HCT116 (cell line): ENCODE data around the gene ADPGK. TPM values are rescaled to one million over a fixed set of nuclear protein-coding genes. Genes with fewer than 3 reads are reported as not detected.

Experiments used
- ATAC-seq: fragments of 200-7000 bp; cut with Tn5 transposase; 2 replicates; pipeline ENCODE4 v1.9.1; 2020; ENCODE audit warnings: mild to moderate bottlenecking, moderate library complexity
- BruUV-seq: library from RNA; stranded (reverse); fragments of 400-500 nt; replicated peaks from 2 replicates; lab custom pipeline; 2021; lab: Mats Ljungman, UMichigan
- CTCF ChIA-PET: fragments of 300-600 bp; sonication (Branson Sonifier 250); formaldehyde crosslinking; loops from one replicate; lab custom pipeline; 2021; ENCODE audit warnings: antibody characterized with exemption; lab: Charles Lee
- POLR2A ChIA-PET: fragments of 300-600, 350-600 bp; sonication (Branson Sonifier 250); formaldehyde crosslinking; loops from one replicate; lab custom pipeline; 2021; ENCODE audit warnings: antibody characterized with exemption; lab: Charles Lee
- RAD21 ChIA-PET, 2 experiments: fragments of 300-600 bp; sonication (Branson Sonifier 250); formaldehyde crosslinking; loops; one replicate each; lab custom pipeline; 2023; ENCODE audit warnings: low total read pairs in 2 of 2; ENCODE audit not compliant: uncharacterized antibody in 2 of 2, unreplicated experiment in 2 of 2, low non-redundant PET in 1 of 2; lab: Charles Lee
- DNase-seq: peaks from one replicate; pipeline ENCODE4 v3.0.0-alpha.2; 2010; ENCODE audit warnings: low read depth, low spot score
- H2AFZ ChIP-seq: fragments of 200-600 bp; shearing (Covaris generic), sonication (generic); 2 replicates; pipeline ENCODE4 v1.6.1; 2017; ENCODE audit warnings: low read depth, mixed run types, mixed read lengths, antibody characterized with exemption, low read length; ENCODE audit not compliant: poor library complexity, severe bottlenecking
- H3K27ac ChIP-seq: 2 replicates; pipeline ENCODE4 v1.5.1; 2012; ENCODE audit warnings: low read depth, low read length
- H3K27me3 ChIP-seq: fragments of 200-600 bp; sonication (generic); 2 replicates; pipeline ENCODE4 v1.6.1; 2016; ENCODE audit warnings: mixed run types, low read length, mixed read lengths; ENCODE audit not compliant: insufficient read depth
- H3K36me3 ChIP-seq, 2 experiments: fragments of 200-500 bp in 1 of 2; fragments of 200-600 bp in 1 of 2; sonication (Bioruptor generic) in 1 of 2; sonication (generic) in 1 of 2; 2 replicates each; pipeline versions ENCODE4 v1.5.1 to v1.6.1; 2014 to 2016; ENCODE audit warnings: low read length in 2 of 2, inconsistent platforms in 1 of 2, mixed read lengths in 1 of 2, mixed run types in 1 of 2; ENCODE audit not compliant: insufficient read depth in 2 of 2, control insufficient read depth in 1 of 2
- H3K4me1 ChIP-seq, 2 experiments: fragments of 200-600 bp in 1 of 2; sonication (generic) in 1 of 2; 2 replicates each; pipeline versions ENCODE4 v1.5.1 to v1.6.1; 2012 to 2017; ENCODE audit warnings: low read length in 2 of 2, inconsistent platforms in 1 of 2, mild to moderate bottlenecking in 1 of 2, mixed read lengths in 1 of 2, mixed run types in 1 of 2, moderate library complexity in 1 of 2; ENCODE audit not compliant: insufficient read depth in 2 of 2, control insufficient read depth in 1 of 2
- H3K4me2 ChIP-seq: fragments of 200-600 bp; sonication (generic); 2 replicates; pipeline ENCODE4 v1.6.1; 2017; ENCODE audit warnings: mixed run types, low read length, mixed read lengths
- H3K4me3 ChIP-seq, 2 experiments: fragments of 200-600 bp in 1 of 2; sonication (generic) in 1 of 2; replicated peaks in 1 of 2; 2 replicates each; pipeline ENCODE4 v1.5.1; 2011 to 2016; ENCODE audit warnings: low read length in 2 of 2, control low read depth in 1 of 2, low read depth in 1 of 2, mild to moderate bottlenecking in 1 of 2, mixed read lengths in 1 of 2, mixed run types in 1 of 2
- H3K79me2 ChIP-seq: fragments of 200-600 bp; sonication (generic); 2 replicates; pipeline ENCODE4 v1.6.1; 2017; ENCODE audit warnings: mild to moderate bottlenecking, mixed run types, low read length, moderate library complexity, mixed read lengths; ENCODE audit not compliant: insufficient read depth
- H3K9ac ChIP-seq: fragments of 200-600 bp; sonication (generic); 2 replicates; pipeline ENCODE4 v1.6.1; 2016; ENCODE audit warnings: low read length, mixed read lengths
- H3K9me2 ChIP-seq: fragments of 200-600 bp; sonication (generic), shearing (Covaris generic); 2 replicates; pipeline ENCODE4 v1.6.1; 2017; ENCODE audit warnings: mixed run types, mild to moderate bottlenecking, moderate library complexity; ENCODE audit not compliant: insufficient read depth
- H3K9me3 ChIP-seq, 2 experiments: fragments of 200-500 bp in 1 of 2; fragments of 200-600 bp in 1 of 2; sonication (Bioruptor generic) in 1 of 2; sonication (generic) in 1 of 2; 2 replicates each; pipeline ENCODE4 v1.6.1; 2014 to 2017; ENCODE audit warnings: low read length in 2 of 2, mixed read lengths in 2 of 2, inconsistent platforms in 1 of 2, low read depth in 1 of 2, mild to moderate bottlenecking in 1 of 2, mixed run types in 1 of 2, moderate library complexity in 1 of 2; ENCODE audit not compliant: control insufficient read depth in 1 of 2, insufficient read depth in 1 of 2
- H4K20me1 ChIP-seq: fragments of 200-600 bp; sonication (generic), shearing (Covaris generic); 2 replicates; pipeline ENCODE4 v1.6.1; 2017; ENCODE audit warnings: mixed run types, mild to moderate bottlenecking, moderate library complexity; ENCODE audit not compliant: insufficient read depth
- ATF3 ChIP-seq: IDR thresholded peaks from 2 replicates; pipeline ENCODE4 v1.6.1; 2012
- CBX3 ChIP-seq: IDR thresholded peaks from 2 replicates; pipeline ENCODE4 v1.6.1; 2012; ENCODE audit warnings: low read depth
- CEBPB ChIP-seq: IDR thresholded peaks from 2 replicates; pipeline ENCODE4 v1.6.1; 2012; ENCODE audit warnings: low read depth
- EZH2phosphoT487 ChIP-seq: fragments of 200-600 bp; IDR thresholded peaks from 2 replicates; pipeline ENCODE4 v1.6.1; 2018; ENCODE audit warnings: antibody characterized with exemption, borderline replicate concordance
- FOSL1 ChIP-seq: IDR thresholded peaks from 2 replicates; pipeline ENCODE4 v1.6.1; 2012; ENCODE audit warnings: low read depth
- MAX ChIP-seq: IDR thresholded peaks from 2 replicates; pipeline ENCODE4 v1.6.1; 2012
- POLR2AphosphoS5 ChIP-seq: IDR thresholded peaks from 2 replicates; pipeline ENCODE4 v1.6.1; 2011; ENCODE audit warnings: mild to moderate bottlenecking, low read depth, low read length, moderate library complexity
- RAD21 ChIP-seq: IDR thresholded peaks from 2 replicates; pipeline ENCODE4 v1.6.1; 2012; ENCODE audit warnings: low read depth, mild to moderate bottlenecking
- REST ChIP-seq: IDR thresholded peaks from 2 replicates; pipeline ENCODE4 v1.6.1; 2012; ENCODE audit warnings: low read depth
- SRF ChIP-seq: IDR thresholded peaks from 2 replicates; pipeline ENCODE4 v1.6.1; 2012; ENCODE audit warnings: low read depth
- ZBTB33 ChIP-seq: IDR thresholded peaks from 2 replicates; pipeline ENCODE4 v1.6.1; 2011; ENCODE audit warnings: mild to moderate bottlenecking, low read length, moderate library complexity; ENCODE audit not compliant: insufficient replicate concordance; ENCODE audit errors: extremely low read depth
- intact Hi-C: fragments of 100-400 bp; cut with micrococcal nuclease; formaldehyde crosslinking; loops from 2 replicates; pipeline ENCODE4 v1.10.0; 2022
- total RNA-seq: library from RNA; stranded (reverse); gene quantifications from one replicate; pipeline ENCODE4 v1.2.1, GENCODE V29; 2021; ENCODE audit not compliant: unreplicated experiment

Gene ADPGK
- total RNA-seq, 1 experiment from 2014 or later = 41.5 TPM

- POLR2A ChIA-PET = no interaction called here
- DNase-seq (no peak), ATAC-seq (no peak)
- H3K9me2 ChIP-seq = no peaks in the 10 kb centered on the region
- H3K27me3 ChIP-seq = no peaks in the 10 kb centered on the region
- peaks cover 0 to 7% of the 10 kb centered on the region in 2 experiments; a peak in 1 of 4 replicates for H3K36me3 ChIP-seq
- no peaks in the 10 kb centered on the region for H3K9me3 ChIP-seq
- H3K4me1 ChIP-seq = no peaks in the 10 kb centered on the region
- no peak overlapping the region for H3K4me2 ChIP-seq
- H3K79me2 ChIP-seq = no peaks in the 10 kb centered on the region
- RAD21 ChIA-PET = no interaction called here
- CTCF ChIA-PET = no interaction called here
- intact Hi-C loops = no loop called here
- no peak overlapping the region for H2AFZ ChIP-seq
- H3K4me3 ChIP-seq = no peak overlapping the region
- no peak overlapping the region for H3K9ac ChIP-seq
- no TSS peak for BruUV-seq
- no peaks in the 10 kb centered on the region for H4K20me1 ChIP-seq
- no peak overlapping the region for H3K27ac ChIP-seq
- TF ChIP-seq RAD21 (no peak), POLR2AphosphoS5 (no peak), SRF (no peak)
These were observed 45.8 kb downstream of the ADPGK start for GRCh38 chr15:72737723-72738122.

- Histone ChIP-seq H3K27me3 (no peaks in the 10 kb centered on the region), H3K27ac (no peak overlapping the region), H3K9ac (no peak overlapping the region), H4K20me1 (no peaks in the 10 kb centered on the region), H3K4me1 (no peaks in the 10 kb centered on the region), H2AFZ (no peak overlapping the region), H3K9me2 (no peaks in the 10 kb centered on the region), H3K79me2 (no peaks in the 10 kb centered on the region), H3K4me2 (no peak overlapping the region), H3K9me3 (no peaks in the 10 kb centered on the region), H3K36me3 (peaks cover 0 to 7% of the 10 kb centered on the region in 2 experiments; a peak in 1 of 4 replicates), H3K4me3 (no peak overlapping the region)
- CTCF ChIA-PET = interaction anchor here (4.1 kb wide), 1 partner anchor 15 kb away, joined by 17 read pairs; no protein-coding TSS in a partner anchor
- no TSS peak for BruUV-seq
- TF ChIP-seq CEBPB (no peak), ZBTB33 (no peak), ATF3 (no peak), EZH2phosphoT487 (no peak), REST (no peak), SRF (no peak), POLR2AphosphoS5 (no peak), MAX (no peak), CBX3 (no peak), FOSL1 (no peak)
- RAD21 ChIA-PET = no interaction called here
- intact Hi-C loops = no loop called here
- ATAC-seq (no peak), DNase-seq (no peak)
- POLR2A ChIA-PET = no interaction called here
These were observed 46.5 kb downstream of the ADPGK start for GRCh38 chr15:72737061-72737460.
